Measurements from ENCODE around the gene CRIP2. TPM values are rescaled to one million over a fixed set of nuclear protein-coding genes. Genes with fewer than 3 reads are reported as not detected.

CRIP2 gene
- total and polyA plus RNA-seq, 2 of the 4 experiments (the other 2 are of a cell fraction): 18.1 to 123 TPM

GRCh38 chr14:105427936-105428485 is 46.6 kb upstream of the CRIP2 start:
- H3K9ac ChIP-seq (ENCODE audit: low read depth, low read length): no peak overlapping the region
- DNase-seq (no peak), ATAC-seq (ENCODE audit: low read depth) (no peak)
- no peak overlapping the region for H3K27ac ChIP-seq (ENCODE audit: insufficient read depth, low read length)
- no peak overlapping the region for H2BK20ac ChIP-seq (ENCODE audit: low read depth, low read length)
- H3K18ac ChIP-seq (ENCODE audit: low read depth, low read length): no peak overlapping the region
- no peak overlapping the region for H3K14ac ChIP-seq (replicated peaks; ENCODE audit: low read depth, low read length)
- in situ Hi-C loops (cut with MboI; ENCODE audit: low sequenced_read_pairs) (no loop called here), intact Hi-C loops (cut with micrococcal nuclease) (no loop called here), dilution Hi-C loops (cut with HindIII; ENCODE audit: low sequenced_read_pairs, unreplicated experiment) (no loop called here)
- no peak for TF ChIP-seq ELK1 (IDR thresholded peaks at IDR 0.05; ENCODE audit: borderline replicate concordance, low read depth, low read length)
- no peak for TF ChIP-seq FOS (IDR thresholded peaks at IDR 0.05; ENCODE audit: low read depth, low read length)
- no peak for TF ChIP-seq USF2 (IDR thresholded peaks at IDR 0.05; ENCODE audit: low read depth, low read length)
- no peak for TF ChIP-seq CTCF (conservative IDR thresholded peaks at IDR 0.05; ENCODE audit: low read depth, low read length)
- no peak for TF ChIP-seq CHD1 (IDR thresholded peaks at IDR 0.05; ENCODE audit: low read depth, low read length)
- no peak for TF ChIP-seq MAZ (IDR thresholded peaks at IDR 0.05; ENCODE audit: borderline replicate concordance, low read depth, low read length)
- no peak for TF ChIP-seq NFE2L2 (IDR thresholded peaks at IDR 0.05; ENCODE audit: low read depth, low read length)
- no peak for TF ChIP-seq RAD21 (IDR thresholded peaks at IDR 0.05; ENCODE audit: low read length)
- TF ChIP-seq CEBPB (IDR thresholded peaks at IDR 0.05; ENCODE audit: low read depth, low read length): no peak
- TF ChIP-seq RFX5 (IDR thresholded peaks at IDR 0.05; ENCODE audit: low read depth, low read length): no peak
- no peak for TF ChIP-seq BHLHE40 (IDR thresholded peaks at IDR 0.05; ENCODE audit: low read depth, low read length)
- no peak for TF ChIP-seq MXI1 (IDR thresholded peaks at IDR 0.05; ENCODE audit: borderline replicate concordance, low read depth, low read length)
- no peak for TF ChIP-seq RCOR1 (IDR thresholded peaks at IDR 0.05; ENCODE audit: insufficient replicate concordance, low read length)
- TF ChIP-seq POLR2A (IDR thresholded peaks at IDR 0.05; ENCODE audit: low read depth, low read length): no peak
- TF ChIP-seq MAFK (IDR thresholded peaks at IDR 0.05; ENCODE audit: low read depth, low read length): no peak
- TF ChIP-seq SMC3 (IDR thresholded peaks at IDR 0.05; ENCODE audit: low read depth, low read length): no peak
- H3K4me3 ChIP-seq (ENCODE audit: insufficient read depth, low read depth, low read length): no peak overlapping the region
- peaks cover 14% of the 10 kb centered on the region for H3K36me3 ChIP-seq (ENCODE audit: control insufficient read depth, insufficient read depth, low read length)
- H3K56ac ChIP-seq (ENCODE audit: extremely low read depth, insufficient read depth, low read length): no peak overlapping the region
- H3K9me3 ChIP-seq (ENCODE audit: control insufficient read depth, insufficient read depth, low read length): no peaks in the 10 kb centered on the region
- H2BK120ac ChIP-seq (ENCODE audit: low read depth, low read length): no peak overlapping the region
- no TSS peak for BruUV-seq (replicated peaks)
- ChIA-PET POLR2A (ENCODE audit: unreplicated experiment) (no interaction called here), CTCF (no interaction called here)
- H2BK5ac ChIP-seq (ENCODE audit: low read depth, low read length, poor library complexity, severe bottlenecking): no peak overlapping the region
- no peak overlapping the region for H2AK5ac ChIP-seq (ENCODE audit: low read depth, low read length)
- no peak overlapping the region for H4K91ac ChIP-seq (ENCODE audit: insufficient read depth, low read depth, low read length)
- no peak overlapping the region for H3K4ac ChIP-seq (ENCODE audit: low read depth, low read length)
- H3K23ac ChIP-seq (ENCODE audit: low read depth, low read length): no peak overlapping the region
- no peak overlapping the region for H2AFZ ChIP-seq (replicated peaks; ENCODE audit: low read length, poor library complexity)
- peaks cover 17 to 60% of the 10 kb centered on the region in 2 experiments for H3K79me1 ChIP-seq (ENCODE audit: low read depth in 1 of 2, low read length in 2 of 2)
- H3K4me1 ChIP-seq (ENCODE audit: control insufficient read depth, insufficient read depth, low read length): no peaks in the 10 kb centered on the region; the same call in 1 of the 2 replicates
- H2AK9ac ChIP-seq (replicated peaks; ENCODE audit: low read depth, low read length, poor library complexity): no peak overlapping the region
- no peak overlapping the region for H3K4me2 ChIP-seq (ENCODE audit: low read depth, low read length)
- H4K5ac ChIP-seq (ENCODE audit: low read depth, low read length): no peak overlapping the region
- H4K8ac ChIP-seq (ENCODE audit: low read depth in 2 of 2, low read length in 2 of 2): no peak overlapping the region
- H3K9me1 ChIP-seq (ENCODE audit: insufficient read depth, low read length): peaks cover 6% of the 10 kb centered on the region
- H4K20me1 ChIP-seq (ENCODE audit: insufficient read depth, low read length): peaks cover 81% of the 10 kb centered on the region
- WGBS, 2 experiments (ENCODE audit: extremely low coverage in 2 of 2, insufficient read length in 1 of 2): no CpG with 5 or more reads among the region's 9 CpGs
- no peak overlapping the region for H2BK15ac ChIP-seq (ENCODE audit: low read depth, low read length)
- H3K27me3 ChIP-seq (ENCODE audit: control insufficient read depth, insufficient read depth, low read length): no peaks in the 10 kb centered on the region
